ENCODE results near the gene ALAS1.
A peak's percentile ranks its signal among the peaks of the same experiment; 100 is the strongest.
"Not testable (repeated sequence)": the region's sequence is repeated elsewhere in the genome, so short reads cannot be mapped to it uniquely, and the experiment has no call there.

Gene ALAS1

DNA sequence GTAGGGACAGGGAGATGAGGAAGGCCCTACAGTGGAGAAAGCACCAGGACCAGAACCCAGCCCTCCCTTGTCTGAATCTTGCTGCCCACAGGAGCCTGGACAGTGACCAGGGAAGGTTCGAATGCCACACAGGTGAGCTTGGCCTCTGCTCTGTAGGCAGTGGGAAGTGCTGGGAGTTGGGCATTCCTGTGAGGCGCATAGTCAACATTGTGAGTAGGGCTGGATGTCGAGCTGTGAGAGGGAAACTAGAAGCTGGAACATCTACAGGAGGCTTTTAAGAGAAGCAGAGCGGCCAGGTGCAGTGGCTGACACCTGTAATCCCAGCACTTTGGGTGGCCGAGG, 20.3 kb upstream of the ALAS1 start:
- DNase-seq: no peak

DNA sequence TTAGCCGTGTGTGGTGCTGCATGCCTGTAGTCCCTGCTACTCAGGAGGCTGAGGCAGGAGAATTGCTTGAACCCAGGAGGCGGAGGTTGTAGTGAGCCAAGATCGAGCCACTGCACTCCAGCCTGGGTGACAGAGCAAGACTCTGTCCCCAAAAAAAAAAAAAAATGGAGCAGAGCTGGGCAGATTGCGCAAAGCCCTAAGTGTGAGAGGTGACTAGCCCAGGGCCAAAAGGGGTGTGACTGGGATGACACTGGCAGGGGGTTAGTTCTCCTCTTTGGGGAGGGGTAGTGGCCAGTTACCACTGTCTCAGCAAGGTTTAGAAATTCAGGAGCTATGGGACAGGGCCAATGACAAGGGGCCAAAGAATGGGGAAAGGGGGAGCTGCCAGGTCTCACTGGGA, 19.8 kb upstream of the ALAS1 start:
- DNase-seq: not testable (repeated sequence)

DNA sequence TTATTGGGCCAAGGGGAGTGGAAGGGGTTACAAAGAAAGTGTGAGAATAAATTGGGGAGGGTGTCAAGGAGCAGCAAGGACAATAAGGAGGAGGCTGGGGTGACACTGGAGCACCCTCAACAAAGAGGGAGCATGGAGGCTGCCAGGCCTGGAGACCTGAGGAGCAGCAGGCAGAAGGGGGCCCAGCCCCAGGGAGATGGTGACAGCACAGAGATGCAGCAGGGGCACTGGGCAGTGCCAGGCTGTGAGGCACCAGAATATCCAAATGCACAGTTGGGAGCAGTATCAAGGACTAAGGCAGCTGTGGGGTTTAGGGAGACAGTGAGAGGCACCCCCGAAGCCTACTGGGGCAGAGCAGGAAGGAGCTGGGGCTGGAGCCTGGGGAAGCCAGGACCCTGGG, 19.4 kb upstream of the ALAS1 start:
- DNase-seq: no peak

DNA sequence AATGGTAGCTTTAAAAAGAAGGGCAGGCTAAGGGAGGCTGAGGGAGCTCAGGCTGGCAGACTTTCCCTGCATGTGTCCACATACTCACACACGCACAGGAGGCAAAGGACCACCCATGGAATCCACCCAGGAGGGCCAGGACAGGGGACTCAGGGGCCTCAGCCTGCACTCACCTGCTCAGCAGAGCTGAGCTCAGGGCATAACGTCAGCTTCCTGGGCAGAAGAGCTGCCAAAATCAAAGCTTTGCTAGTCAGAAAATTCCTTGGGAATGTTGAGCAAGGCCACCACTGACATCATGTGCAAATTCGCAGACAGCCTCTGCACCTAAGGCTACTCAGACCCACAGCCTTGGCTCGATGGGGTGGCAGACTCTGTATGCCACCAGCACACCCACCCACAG, 16.4 kb upstream of the ALAS1 start:
- DNase-seq: no peak

DNA sequence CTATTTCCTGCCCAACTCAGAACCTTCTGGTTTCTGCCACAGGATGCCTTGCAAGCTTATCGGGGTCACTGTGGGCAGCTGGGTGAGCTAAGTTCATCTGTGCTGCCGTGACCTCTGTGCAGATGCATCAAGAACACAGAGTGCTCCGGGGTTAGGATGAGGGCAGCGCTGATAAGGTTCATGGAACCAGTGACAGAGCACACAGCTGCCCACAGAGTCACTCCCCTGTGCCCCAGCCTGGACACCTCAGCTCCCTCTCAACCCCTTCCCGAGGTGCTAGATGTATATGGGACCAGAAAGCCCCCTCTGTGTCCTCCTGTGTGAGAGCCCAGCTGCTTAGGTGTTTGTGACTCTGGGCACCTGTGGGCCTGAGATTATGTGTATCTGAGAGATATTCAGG, 15.8 kb upstream of the ALAS1 start:
- DNase-seq: no peak

DNA sequence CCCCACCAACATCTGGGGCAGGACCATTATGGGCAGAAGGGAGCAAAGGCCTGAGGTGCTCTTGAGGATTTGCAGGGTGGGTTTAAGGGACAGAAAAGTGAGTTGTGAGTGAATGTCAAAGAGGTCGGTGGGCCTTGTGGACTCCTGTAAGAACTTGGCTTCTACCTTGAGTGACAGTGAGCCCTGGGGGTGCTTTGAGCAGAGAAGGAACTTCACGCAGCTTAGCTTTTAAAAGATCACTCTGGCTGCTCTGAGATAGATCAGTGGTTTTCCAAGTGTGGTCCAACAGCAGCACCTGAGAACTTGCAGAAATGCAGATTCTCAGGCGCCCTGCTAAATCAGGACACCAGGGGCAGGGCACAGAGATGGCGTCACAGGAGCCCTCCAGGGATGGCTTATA, 15.3 kb upstream of the ALAS1 start:
- DNase-seq: no peak

DNA sequence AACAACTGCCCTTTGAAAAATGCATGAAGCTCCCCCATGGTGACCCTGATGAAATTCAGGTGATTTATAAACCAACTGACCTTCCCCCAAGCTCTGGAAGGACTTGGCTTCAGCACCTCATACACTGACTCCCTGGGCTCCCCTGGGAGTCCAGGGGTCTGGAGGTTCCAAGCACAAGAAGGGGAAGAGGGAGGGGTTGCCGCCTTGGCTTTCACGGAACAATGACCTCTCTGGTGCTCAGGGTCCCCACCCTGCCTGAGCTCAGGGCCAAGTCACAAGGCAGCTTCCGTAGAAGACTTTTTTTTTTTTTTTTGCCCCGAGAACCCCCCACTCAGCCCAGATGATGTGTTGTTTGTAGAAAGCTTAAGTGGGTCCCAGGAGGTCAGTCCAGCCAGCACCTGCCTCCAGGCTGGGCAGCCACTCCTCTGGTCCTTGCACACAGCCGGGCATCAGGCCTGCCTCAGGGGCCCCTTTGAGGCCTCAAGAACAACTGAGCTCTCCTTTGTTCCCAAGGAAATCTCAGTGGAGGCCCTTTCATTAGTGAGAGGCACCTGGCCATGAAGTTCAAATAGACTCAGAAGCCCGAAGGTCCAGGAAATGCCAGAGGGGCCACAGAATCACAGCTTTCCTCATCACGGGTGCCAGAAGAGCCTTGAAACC, 14.0 kb upstream of the ALAS1 start:
- DNase-seq: no peak

DNA sequence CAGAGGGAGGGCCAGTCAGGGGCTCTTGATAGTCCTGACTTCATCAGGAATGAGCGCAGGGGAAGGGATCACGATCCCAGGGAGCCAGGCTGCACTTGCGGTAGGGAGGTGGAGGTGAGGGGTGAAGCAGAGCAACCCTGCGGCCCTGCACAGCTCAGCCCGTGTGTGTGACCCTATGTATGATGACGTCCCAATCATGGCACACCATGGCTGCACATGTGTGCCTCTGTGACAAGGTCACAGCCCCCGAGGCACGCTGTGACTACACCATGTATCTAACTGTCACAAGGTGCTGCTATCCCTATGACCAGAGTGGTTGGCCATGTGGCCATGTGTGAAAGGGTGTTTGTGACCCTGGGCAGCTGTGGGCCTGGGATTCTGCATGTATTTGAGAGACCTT, 13.3 kb upstream of the ALAS1 start:
- no peak for DNase-seq

DNA sequence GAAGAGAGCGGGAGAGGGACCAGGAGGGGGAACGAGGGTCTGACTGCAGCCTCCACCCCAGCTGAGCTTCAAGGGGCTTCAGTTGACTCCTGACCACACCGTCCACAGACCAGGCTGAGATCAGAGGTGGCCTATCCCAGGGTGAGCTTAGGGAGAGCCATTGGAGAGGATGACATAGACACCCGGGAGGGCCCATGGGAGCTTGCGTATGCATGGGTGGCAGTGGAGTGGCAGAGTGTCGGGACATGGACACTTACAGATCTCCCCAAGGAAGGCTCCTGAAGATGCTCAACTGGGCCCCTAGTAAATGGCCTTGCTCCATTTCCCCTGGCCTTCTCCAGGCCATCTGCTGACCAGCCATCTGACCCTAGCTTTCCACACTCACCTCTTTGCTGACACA, 12.6 kb upstream of the ALAS1 start:
- no peak for DNase-seq

DNA sequence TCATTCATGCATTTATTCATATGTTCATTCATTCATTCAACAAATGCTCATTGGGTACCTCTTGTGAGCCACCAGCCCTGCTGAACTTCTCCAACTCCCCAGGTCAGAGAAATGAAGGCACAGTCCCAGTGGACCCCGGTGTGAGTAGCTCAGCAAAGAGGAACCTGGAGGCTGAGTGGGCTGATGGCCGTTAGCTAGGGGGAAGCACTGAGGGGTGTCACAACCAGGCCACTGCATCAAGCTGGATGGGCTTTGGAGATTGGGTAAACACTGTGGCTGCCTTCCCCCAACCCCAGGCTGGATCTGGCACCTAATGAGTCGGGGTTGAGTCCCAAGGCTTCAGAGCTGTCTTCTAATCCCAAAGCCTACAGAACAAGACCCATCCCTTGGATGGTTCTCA, 12.1 kb upstream of the ALAS1 start:
- no peak for DNase-seq

DNA sequence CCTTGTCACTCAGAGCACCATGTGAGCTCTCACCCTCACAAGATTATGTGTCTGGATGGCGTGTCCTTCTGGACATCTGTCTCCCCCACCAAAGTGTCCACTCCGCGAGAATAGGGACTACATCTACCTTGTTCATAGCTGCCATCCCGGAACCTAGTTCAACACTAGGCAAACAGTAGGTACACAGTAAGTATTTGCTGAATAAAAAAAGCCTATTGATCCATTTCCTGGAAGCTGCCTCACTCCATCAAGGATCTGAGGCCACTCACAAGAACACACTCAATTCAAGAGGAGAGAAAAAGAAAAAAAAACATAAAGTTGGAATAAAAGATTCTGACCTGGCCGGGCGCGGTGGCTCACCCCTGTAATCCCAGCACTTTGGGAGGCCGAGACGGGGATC, 11.2 kb upstream of the ALAS1 start:
- DNase-seq: no peak

DNA sequence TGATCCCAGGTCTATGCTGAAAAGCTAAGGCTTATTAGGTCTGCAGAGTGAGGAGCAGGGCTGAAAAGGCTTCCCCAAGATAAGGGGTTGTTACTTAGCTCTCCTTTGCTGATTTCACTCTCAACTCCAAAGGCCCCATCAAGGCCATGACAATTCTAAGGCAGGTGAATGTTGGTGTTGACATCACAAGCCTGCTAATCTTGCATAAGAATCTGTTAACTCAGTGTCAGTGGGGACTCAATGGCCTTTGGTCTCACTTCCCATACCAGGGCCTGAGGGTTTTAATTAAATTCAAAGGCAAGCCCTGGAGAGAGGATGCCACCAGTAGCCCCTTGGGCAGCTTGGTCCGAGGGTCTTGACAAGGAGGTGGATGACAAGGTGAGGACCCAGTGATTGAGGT, 9.4 kb upstream of the ALAS1 start:
- DNase-seq: no peak

DNA sequence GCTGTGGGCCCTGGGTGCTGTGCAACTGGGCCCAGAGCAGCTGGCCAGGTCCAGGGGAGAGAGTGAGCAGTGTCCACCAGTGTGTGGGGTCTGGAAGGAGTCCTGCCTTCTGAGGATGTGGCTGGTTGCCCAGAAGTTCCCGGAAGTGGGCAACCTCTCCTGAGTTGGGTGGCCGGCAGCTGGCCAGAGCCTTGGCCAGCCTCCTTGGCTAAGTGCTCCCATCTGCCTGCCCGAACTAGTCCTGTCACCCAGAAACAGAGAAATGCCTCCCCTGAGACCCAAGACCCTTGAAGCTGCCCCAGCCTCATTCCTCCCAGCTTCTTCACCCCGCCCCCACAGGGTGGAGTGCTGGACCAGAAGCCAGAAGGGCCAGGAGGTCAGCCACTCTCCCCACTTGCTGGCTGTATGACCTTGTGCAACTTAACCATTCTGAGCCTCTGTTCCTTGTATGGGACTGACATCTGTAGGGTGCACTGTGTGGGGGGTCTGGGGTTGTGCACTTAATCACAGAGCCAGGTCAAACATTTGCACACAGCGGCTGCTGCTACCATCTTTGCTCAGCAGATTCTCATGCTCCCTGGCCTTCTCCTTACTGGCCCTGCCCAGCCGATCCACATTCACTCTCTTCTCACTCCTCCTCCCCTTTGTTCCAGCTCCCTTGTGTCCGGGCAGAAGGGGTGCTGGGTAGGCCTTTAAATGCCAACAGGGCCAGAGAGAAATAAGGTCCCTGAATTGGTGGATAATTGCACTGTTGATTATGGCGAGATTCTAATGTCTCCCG, 7.5 kb upstream of the ALAS1 start:
- DNase-seq: peak; percentile 54 to 55

DNA sequence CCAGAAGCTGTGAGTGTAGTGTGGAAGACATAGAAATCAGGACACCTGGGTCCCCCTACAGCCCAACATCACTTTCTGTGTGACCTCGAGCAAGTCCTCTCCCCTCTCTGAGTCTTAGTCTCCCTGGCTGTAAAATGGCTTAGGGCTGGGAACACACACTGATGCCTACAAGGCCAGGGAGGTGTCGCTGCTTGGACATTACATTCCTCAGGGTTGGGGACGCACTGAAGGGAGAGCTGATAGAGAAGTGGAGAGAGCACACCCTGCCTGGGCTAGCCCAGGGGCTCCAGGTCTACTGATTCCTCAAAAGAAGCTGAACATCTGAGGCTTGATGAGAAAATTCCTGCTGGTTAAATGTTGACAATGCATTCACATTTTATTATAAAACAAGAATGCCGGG, 6.3 kb upstream of the ALAS1 start:
- DNase-seq: no peak

DNA sequence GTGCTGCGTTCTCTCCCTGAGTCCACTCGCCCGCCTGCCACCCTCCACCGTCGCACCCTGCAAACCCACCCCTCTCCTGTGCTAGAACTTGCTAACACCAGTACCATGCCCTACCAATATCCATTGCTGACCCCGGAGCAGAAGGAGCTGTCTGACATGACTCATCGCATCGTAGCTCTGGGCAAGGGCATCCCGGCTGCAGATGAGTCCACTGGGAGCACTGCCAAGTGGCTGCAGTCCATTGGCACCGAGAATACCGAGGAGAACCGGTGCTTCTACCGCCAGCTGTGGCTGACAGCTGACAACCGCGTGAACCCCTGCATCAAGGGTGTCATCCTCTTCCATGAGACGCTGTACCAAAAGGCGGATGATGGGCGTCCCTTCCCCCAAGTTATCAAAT, 4.9 kb upstream of the ALAS1 start:
- DNase-seq: peak in 1 of 2 donors; percentile 50

DNA sequence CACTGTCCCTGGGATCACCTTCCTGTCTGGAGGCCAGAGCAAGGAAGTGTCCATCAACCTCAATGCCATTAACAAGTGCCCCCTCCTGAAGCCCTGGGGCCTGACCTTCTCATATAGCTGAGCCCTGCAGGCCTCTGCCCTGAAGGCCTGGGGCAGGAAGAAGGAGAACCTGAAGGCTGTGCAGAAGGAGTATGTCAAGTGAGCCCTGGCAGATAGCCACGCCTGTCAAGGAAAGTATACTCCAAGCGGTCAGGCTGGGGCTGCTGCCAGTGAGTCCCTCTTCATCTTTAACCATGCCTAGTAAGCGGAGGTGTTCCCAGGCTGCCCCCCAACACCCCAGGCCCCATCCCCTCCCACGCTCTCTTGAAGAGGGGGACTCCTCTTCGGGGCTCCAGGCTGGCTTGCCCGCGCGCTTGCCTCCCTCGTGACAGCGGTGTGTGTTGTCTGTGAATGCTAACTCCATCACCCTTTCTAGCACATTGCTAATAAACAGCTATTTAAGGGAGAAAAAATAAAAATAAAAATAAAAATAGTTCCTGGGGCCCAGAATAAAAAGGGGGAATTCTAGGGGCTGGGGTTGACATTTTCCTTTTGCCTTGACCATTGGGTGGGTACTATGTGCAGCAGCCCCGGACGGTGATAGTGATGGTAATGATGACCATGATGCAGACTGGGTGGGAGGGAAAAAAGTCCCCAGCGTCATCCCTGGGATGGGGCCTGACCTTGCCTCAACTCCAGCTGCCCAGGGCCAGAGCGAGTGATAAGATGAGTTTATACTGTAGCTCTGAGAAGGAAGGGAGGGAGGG, 3.3 kb upstream of the ALAS1 start:
- DNase-seq: no peak

DNA sequence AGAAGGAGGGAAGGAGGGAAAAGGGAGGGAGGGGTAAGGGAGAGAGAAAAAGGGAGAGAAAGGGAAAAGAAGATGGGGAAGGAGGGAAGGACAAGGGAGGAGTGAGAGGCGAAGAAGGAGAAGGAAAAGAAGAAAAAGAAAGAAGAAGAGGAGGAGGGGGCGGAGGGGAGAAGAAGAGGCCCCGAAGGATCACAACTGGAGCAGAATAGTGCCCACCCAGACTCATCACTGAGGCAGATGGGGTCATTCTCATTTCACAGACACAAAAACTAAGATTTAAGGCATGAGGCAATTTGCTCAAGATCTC, 2.7 kb upstream of the ALAS1 start:
- DNase-seq: no peak

DNA sequence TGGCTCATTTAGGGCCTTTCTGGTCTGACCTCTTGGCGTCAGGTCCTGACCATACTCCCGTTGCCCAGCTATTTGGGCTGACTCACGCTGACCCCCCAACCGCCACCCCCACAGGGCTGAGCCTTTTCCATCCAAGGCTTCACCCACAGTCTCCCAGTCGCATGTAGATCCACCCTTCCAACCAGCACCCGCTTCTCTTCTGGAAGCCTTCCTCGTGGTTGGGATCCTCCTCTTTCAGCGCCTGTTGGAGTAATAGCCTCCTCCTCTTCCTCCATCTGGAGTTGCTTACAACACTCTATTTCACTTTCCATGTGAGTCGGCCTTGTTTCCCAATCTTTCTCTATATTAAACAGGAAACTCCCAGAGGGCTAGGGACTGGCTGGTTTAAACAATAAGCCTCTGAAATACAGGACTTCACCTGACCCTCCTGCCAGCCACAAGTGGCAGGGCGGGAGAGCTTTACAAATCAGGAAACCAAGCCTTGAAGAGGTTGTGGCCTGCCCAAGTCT, 2.1 kb upstream of the ALAS1 start:
- DNase-seq: no peak

DNA sequence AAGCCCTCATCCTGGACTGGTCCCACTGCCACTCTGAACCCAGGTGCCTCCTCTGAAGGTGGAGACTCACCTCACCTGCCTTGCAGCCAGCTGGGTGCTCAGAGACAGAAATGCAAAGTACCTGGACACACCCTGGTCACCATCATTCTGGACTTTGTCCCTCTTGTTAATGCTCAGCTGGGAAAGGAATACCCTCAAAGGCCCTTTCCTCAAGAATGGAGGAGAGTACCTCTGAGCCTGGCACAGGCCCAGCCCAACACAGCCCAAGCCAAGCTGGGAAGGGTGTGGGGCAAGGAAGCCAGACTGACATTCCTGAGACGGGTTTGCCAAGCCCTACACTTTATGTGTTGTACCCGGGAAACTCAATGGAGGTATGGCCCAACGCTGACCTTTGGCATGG, 983 bp upstream of the ALAS1 start:
- no peak for DNase-seq

DNA sequence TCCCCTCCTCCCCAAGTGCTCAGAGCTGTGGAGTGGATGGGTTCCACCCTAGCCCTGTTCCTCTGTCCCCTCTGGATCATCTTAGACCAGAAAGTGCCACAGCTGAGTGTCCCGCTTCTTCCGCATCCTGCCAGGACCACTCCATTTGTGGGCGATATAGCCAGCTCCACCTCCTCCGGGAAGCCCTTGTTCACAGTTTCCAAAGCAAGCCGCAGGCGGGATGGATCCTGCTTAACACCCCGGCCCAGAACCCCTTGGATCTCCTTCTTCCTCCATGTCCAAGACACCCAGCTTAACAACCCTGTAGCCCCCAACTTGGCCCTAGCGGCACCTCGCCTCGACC, 490 bp upstream of the ALAS1 start:
- no peak for DNase-seq

DNA sequence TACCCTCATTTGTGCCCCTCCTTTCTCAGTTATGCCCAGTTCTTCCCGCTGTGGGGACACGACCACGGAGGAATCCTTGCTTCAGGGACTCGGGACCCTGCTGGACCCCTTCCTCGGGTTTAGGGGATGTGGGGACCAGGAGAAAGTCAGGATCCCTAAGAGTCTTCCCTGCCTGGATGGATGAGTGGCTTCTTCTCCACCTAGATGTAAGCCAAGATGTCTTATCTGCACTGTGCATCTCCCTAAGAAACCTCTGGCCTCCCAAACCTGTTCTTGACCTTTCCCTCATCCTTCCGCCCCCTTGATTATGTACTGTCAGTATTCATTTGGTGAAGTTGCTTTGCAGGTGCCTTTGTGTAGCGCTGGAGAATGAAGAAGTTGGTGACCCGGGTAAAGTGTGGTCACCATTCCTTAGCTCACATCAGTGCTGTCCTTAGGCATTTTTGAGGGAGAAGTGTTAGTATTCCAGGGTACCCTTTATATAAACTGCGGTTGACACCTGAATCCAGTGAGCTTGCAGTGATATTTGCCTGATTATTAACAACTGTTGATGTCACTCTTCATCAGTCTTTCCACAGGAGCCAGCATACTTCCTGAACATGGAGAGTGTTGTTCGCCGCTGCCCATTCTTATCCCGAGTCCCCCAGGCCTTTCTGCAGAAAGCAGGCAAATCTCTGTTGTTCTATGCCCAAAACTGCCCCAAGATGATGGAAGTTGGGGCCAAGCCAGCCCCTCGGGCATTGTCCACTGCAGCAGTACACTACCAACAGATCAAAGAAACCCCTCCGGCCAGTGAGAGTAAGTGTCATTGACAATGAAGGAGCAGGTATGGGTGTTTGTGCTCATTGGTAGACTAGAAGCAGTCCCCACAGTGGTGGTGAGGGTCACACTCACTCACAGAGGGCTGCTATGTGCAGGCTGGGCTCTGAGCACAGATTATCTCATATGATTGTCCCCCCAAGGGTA, 966 bp downstream of the ALAS1 start:
- DNase-seq: no peak

DNA sequence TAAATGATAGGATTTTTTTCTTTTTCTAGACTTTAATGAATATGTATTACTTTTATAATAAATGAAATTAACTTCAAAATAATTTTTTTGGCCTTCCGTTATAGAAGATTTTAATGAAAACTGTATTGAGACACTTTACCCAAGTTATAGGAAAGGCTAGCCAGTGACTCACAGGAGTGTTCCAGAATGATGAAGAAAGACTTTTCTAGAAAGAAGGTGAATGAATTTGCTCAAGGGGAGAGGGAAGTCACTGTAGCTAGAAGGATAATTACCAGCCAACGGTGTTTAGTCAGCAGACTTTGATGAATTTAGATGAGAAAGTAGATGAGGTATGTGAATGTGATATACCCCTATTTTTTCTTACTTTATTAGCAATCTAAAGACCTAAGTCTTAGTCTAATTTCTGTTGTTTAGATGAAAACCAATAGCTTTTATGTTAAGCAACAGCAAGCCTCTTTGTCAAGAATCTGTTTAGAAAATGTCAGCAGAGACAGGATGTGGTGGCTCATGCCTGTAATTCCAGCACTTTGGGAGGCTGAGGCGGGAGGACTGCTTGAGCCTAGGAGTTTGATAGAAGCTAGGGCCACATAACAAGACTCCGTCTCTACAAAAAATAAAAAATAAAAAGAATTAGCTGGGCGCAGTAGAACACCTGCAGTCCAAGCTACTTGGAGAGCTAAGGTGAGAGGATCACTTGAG, 3.2 kb downstream of the ALAS1 start:
- no peak for DNase-seq
